GM12891 (cell line): Measurements from ENCODE around the gene CHD8.

Source experiments
- POLR2A ChIP-seq: IDR thresholded peaks from 2 replicates; pipeline ENCODE4 v1.6.1; 2011; ENCODE audit warnings: low read depth, low read length, control low read depth
- POLR2AphosphoS5 ChIP-seq: IDR thresholded peaks from 2 replicates; pipeline ENCODE4 v1.6.1; 2011; ENCODE audit warnings: low read depth, low read length, control low read depth
- TAF1 ChIP-seq: IDR thresholded peaks from 2 replicates; pipeline ENCODE4 v1.6.1; 2011; ENCODE audit warnings: low read depth, low read length, control low read depth

GRCh38 chr14:21503376-21503775, 47.5 kb upstream of the CHD8 start:
- TF ChIP-seq POLR2A (no peak), POLR2AphosphoS5 (no peak; the same call in 1 of the 2 replicates), TAF1 (no peak)
